ENCODE measurements around the gene OR6N2.

Gene OR6N2

GRCh38 chr1:158752155-158752712, 28.8 kb downstream of the OR6N2 start:
- no peak for DNase-seq

GRCh38 chr1:158735848-158736247, 45.2 kb downstream of the OR6N2 start:
- DNase-seq: no peak

- DNase-seq: no peak
Measured at GRCh38 chr1:158732524-158732923, 48.5 kb downstream of the OR6N2 start.

GRCh38 chr1:158731707-158732106, 49.3 kb downstream of the OR6N2 start:
- DNase-seq: no peak

GRCh38 chr1:158730453-158730852, 50.6 kb downstream of the OR6N2 start:
- no peak for DNase-seq

- no peak for DNase-seq
Measured at GRCh38 chr1:158728510-158729225, 52.3 kb downstream of the OR6N2 start.

- DNase-seq: no peak
Measured at GRCh38 chr1:158724442-158724841, 56.6 kb downstream of the OR6N2 start.

Measured in activated CD4-positive, alpha-beta T cell treated with anti-CD3 and anti-CD28 coated beads for 1 hour (primary cell).